HEK293 (cell line): Measurements from ENCODE around the gene ZNF692.
"Not testable (repeated sequence)": the region's sequence is repeated elsewhere in the genome, so short reads cannot be mapped to it uniquely, and the experiment has no call there.

Experiments used
- CTCF ChIA-PET: fragments of 350-600 bp; formaldehyde crosslinking; extraction: SDS; loops from one replicate; lab custom pipeline; 2021; ENCODE audit warnings: antibody characterized with exemption; lab: Yijun Ruan, JAX
- POLR2A ChIA-PET: fragments of 300-600 bp; formaldehyde crosslinking; extraction: SDS; loops from one replicate; lab custom pipeline; 2020; ENCODE audit warnings: antibody characterized with exemption, inconsistent platforms; lab: Yijun Ruan, JAX
- H3K27ac ChIP-seq: fragments of 200-500 bp; sonication (Bioruptor generic); 2 replicates; pipeline ENCODE4 v1.5.1; 2014; ENCODE audit warnings: low read depth, low read length, control low read depth, inconsistent platforms; ENCODE audit errors: extremely low read depth
- H3K36me3 ChIP-seq, 2 experiments: fragments of 200-500 bp in 1 of 2; sonication (Bioruptor generic) in 1 of 2; 1 replicate in 1 of 2; 2 replicates in 1 of 2; pipeline ENCODE4 v1.5.1; 2014 to 2017; ENCODE audit warnings: inconsistent platforms in 2 of 2, low read length in 2 of 2; ENCODE audit not compliant: control insufficient read depth in 2 of 2, insufficient read depth in 1 of 2
- H3K4me1 ChIP-seq: fragments of 200-500 bp; sonication (Bioruptor generic); 2 replicates; pipeline ENCODE4 v1.5.1; 2014; ENCODE audit warnings: mild to moderate bottlenecking, low read length, inconsistent platforms; ENCODE audit not compliant: control insufficient read depth, insufficient read depth
- H3K4me3 ChIP-seq: 2 replicates; pipeline ENCODE4 v1.5.1; 2011; ENCODE audit warnings: low read depth, mild to moderate bottlenecking, control low read depth, low read length, moderate library complexity
- H3K9me3 ChIP-seq: fragments of 200-500 bp; sonication (Bioruptor generic); 2 replicates; pipeline ENCODE4 v1.5.1; 2014; ENCODE audit warnings: low read depth, low read length, inconsistent platforms; ENCODE audit not compliant: control insufficient read depth, insufficient read depth
- EGR2 ChIP-seq: fragments of 450-650 bp; formaldehyde crosslinking; IDR thresholded peaks from 2 replicates; pipeline ENCODE4 v1.5.1; 2016; ENCODE audit warnings: low read depth, missing biosample characterization, missing genetic modification characterization
- ELK4 ChIP-seq: IDR thresholded peaks from 2 replicates; pipeline ENCODE4 v1.6.1; 2011; ENCODE audit warnings: mild to moderate bottlenecking, low read depth, low read length, borderline replicate concordance
- KLF7 ChIP-seq: fragments of 450-650 bp; formaldehyde crosslinking; IDR thresholded peaks from 2 replicates; pipeline ENCODE4 v1.5.1; 2016; ENCODE audit warnings: missing biosample characterization, missing genetic modification characterization, borderline replicate concordance
- PRDM4 ChIP-seq: fragments of 450-650 bp; formaldehyde crosslinking; IDR thresholded peaks from 2 replicates; pipeline ENCODE4 v1.5.1; 2017; ENCODE audit warnings: missing biosample characterization, missing genetic modification characterization
- SCRT2 ChIP-seq: fragments of 450-650 bp; formaldehyde crosslinking; IDR thresholded peaks from 2 replicates; pipeline ENCODE4 v1.5.1; 2016; ENCODE audit warnings: missing biosample characterization, missing genetic modification characterization
- ZFHX2 ChIP-seq: fragments of 450-650 bp; formaldehyde crosslinking; conservative IDR thresholded peaks from 2 replicates; pipeline ENCODE4 v1.5.1; 2016; ENCODE audit warnings: missing biosample characterization, missing genetic modification characterization
- ZFP37 ChIP-seq: fragments of 450-650 bp; formaldehyde crosslinking; IDR thresholded peaks from 2 replicates; pipeline ENCODE4 v1.5.1; 2016; ENCODE audit warnings: missing biosample characterization, missing genetic modification characterization
- ZNF10 ChIP-seq: fragments of 450-650 bp; formaldehyde crosslinking; IDR thresholded peaks from 2 replicates; pipeline ENCODE4 v1.5.1; 2017; ENCODE audit warnings: missing biosample characterization, missing genetic modification characterization
- ZNF501 ChIP-seq: fragments of 450-650 bp; formaldehyde crosslinking; IDR thresholded peaks from 2 replicates; pipeline ENCODE4 v1.5.1; 2016; ENCODE audit warnings: missing biosample characterization, missing genetic modification characterization
- ZNF518A ChIP-seq: fragments of 450-650 bp; formaldehyde crosslinking; conservative IDR thresholded peaks from 2 replicates; pipeline ENCODE4 v1.5.1; 2016; ENCODE audit warnings: low read depth, missing biosample characterization, missing genetic modification characterization
- ZNF623 ChIP-seq: fragments of 450-650 bp; formaldehyde crosslinking; IDR thresholded peaks from 2 replicates; pipeline ENCODE4 v1.5.1; 2016; ENCODE audit warnings: missing biosample characterization, missing genetic modification characterization
- ZNF624 ChIP-seq: fragments of 450-650 bp; formaldehyde crosslinking; IDR thresholded peaks from 2 replicates; pipeline ENCODE4 v1.5.1; 2017; ENCODE audit warnings: missing biosample characterization, missing genetic modification characterization
- ZNF670 ChIP-seq: fragments of 450-650 bp; formaldehyde crosslinking; IDR thresholded peaks from 2 replicates; pipeline ENCODE4 v1.5.1; 2016; ENCODE audit warnings: missing biosample characterization, missing genetic modification characterization, low read depth
- ZNF776 ChIP-seq: fragments of 450-650 bp; formaldehyde crosslinking; IDR thresholded peaks from 2 replicates; pipeline ENCODE4 v1.5.0; 2017; ENCODE audit warnings: missing biosample characterization, missing genetic modification characterization, borderline replicate concordance

The ZNF692 gene

GRCh38 chr1:248890549-248891498 lies 31.9 kb upstream of the ZNF692 start:
- H3K27ac ChIP-seq, result no peak overlapping the region
- H3K4me3 ChIP-seq, result no peak overlapping the region
- CTCF ChIA-PET, result no interaction called here
- H3K9me3 ChIP-seq, result no peaks in the 10 kb centered on the region
- TF ChIP-seq ELK4, result no peak
- TF ChIP-seq ZNF624 (tag by site-specific recombination), result no peak
- no peak for TF ChIP-seq ZNF10 (tag by site-specific recombination)
- no peak for TF ChIP-seq ZFP37 (tag by site-specific recombination)
- no peak for TF ChIP-seq ZNF623 (tag by site-specific recombination)
- TF ChIP-seq KLF7 (tag by site-specific recombination), result no peak
- TF ChIP-seq ZNF776 (tag by site-specific recombination), result no peak
- no peak for TF ChIP-seq ZNF501 (tag by site-specific recombination)
- no peak for TF ChIP-seq ZNF670 (tag by site-specific recombination)
- peak; percentile 75 for TF ChIP-seq EGR2 (tag by site-specific recombination)
- TF ChIP-seq SCRT2, result no peak
- TF ChIP-seq ZFHX2 (tag by site-specific recombination), result peak; percentile 83
- no peak for TF ChIP-seq PRDM4 (tag by site-specific recombination)
- no peak for TF ChIP-seq ZNF518A (tag by site-specific recombination)
- TF ChIP-seq, all 188 proteins: peak for 2
- Histone ChIP-seq H3K4me1 (no peaks in the 10 kb centered on the region), H3K36me3 (no peaks in the 10 kb centered on the region)
- POLR2A ChIA-PET, result no interaction called here

- H3K4me3 ChIP-seq, H3K27ac ChIP-seq, CTCF ChIA-PET, H3K36me3 ChIP-seq, POLR2A ChIA-PET, H3K4me1 ChIP-seq, H3K9me3 ChIP-seq: not testable (repeated sequence)
Observed at GRCh38 chr1:248889914-248890243, 31.0 kb upstream of the ZNF692 start.
